ACC112 (cell line): ENCODE data around the gene PLXNA2.

Experiments used
- H2AFZ ChIP-seq: fragments of 200-600 bp; sonication (generic); one replicate; pipeline ENCODE4 v1.6.0; 2017; ENCODE audit warnings: antibody characterized with exemption, low read length; ENCODE audit not compliant: unreplicated experiment
- H3K27ac ChIP-seq: fragments of 200-600 bp; sonication (generic); 2 replicates; pipeline ENCODE4 v1.5.1; 2014; ENCODE audit warnings: low read depth, mild to moderate bottlenecking, antibody characterized with exemption, low read length, moderate library complexity
- H3K27me3 ChIP-seq: fragments of 200-600 bp; sonication (generic); 2 replicates; pipeline ENCODE4 v1.6.1; 2014; ENCODE audit warnings: mild to moderate bottlenecking, antibody characterized with exemption, low read length, moderate library complexity, mixed read lengths; ENCODE audit not compliant: insufficient read depth
- H3K36me3 ChIP-seq: fragments of 200-600 bp; sonication (generic); 2 replicates; pipeline ENCODE4 v1.6.1; 2016; ENCODE audit warnings: mild to moderate bottlenecking, antibody characterized with exemption, low read length, moderate library complexity, mixed read lengths; ENCODE audit not compliant: insufficient read depth
- H3K4me1 ChIP-seq: fragments of 200-600 bp; sonication (generic); one replicate; pipeline ENCODE4 v1.6.1; 2016; ENCODE audit warnings: low read length, mixed read lengths; ENCODE audit not compliant: insufficient read depth, unreplicated experiment, control insufficient read depth
- H3K4me3 ChIP-seq: fragments of 200-600 bp; sonication (generic); 2 replicates; pipeline ENCODE4 v1.5.1; 2014; ENCODE audit warnings: mild to moderate bottlenecking, low read depth, low read length
- H3K79me2 ChIP-seq: fragments of 200-600 bp; sonication (generic); one replicate; pipeline ENCODE4 v1.6.0; 2016; ENCODE audit warnings: low read length; ENCODE audit not compliant: control insufficient read depth, unreplicated experiment, insufficient read depth

Gene PLXNA2

GRCh38 chr1:208278638-208279037 lies 34.5 kb upstream of the PLXNA2 start:
- no peaks in the 10 kb centered on the region for H3K4me1 ChIP-seq
- no peak overlapping the region for H3K27ac ChIP-seq
- H3K36me3 ChIP-seq, result no peaks in the 10 kb centered on the region
- no peaks in the 10 kb centered on the region for H3K79me2 ChIP-seq
- no peak overlapping the region for H3K4me3 ChIP-seq
- H2AFZ ChIP-seq, result no peak overlapping the region
- peaks cover 82% of the 10 kb centered on the region for H3K27me3 ChIP-seq

DNA sequence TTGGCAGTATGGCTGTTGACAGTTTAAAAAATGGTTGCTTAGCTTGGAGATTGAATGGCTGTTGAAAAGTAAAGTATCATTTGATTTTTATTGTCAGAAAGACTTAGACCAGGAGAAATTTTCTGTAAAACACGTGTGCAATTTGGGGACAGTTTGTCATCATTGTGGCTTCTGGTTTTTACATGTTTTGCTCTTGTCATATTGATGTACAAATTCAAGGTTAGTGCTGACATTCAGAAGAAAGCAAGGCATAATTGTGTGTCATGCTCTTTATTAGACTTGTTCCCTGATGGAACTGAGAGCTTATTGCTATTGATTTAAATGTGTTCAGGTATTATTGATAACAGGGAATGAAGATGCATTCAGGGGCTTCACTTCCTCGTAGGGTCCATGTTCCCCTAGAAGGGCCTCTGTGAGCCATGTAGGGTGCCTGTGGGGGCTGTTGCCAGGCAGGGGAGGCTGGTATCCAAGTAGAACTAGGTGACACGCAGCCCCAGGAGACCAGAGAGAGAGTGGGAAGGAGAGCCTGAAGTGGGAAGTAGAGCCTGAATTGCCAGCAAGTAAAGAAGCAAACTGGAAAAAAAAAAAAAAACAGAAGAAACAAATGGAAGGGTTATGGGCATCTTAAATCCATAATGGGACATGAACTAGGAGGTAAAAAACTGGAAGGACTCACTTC lies 32.7 kb upstream of the PLXNA2 start:
- Histone ChIP-seq H3K79me2 (no peaks in the 10 kb centered on the region), H3K27me3 (peaks cover 97% of the 10 kb centered on the region), H3K27ac (no peak overlapping the region), H3K36me3 (no peaks in the 10 kb centered on the region), H3K4me3 (no peak overlapping the region), H2AFZ (no peak overlapping the region), H3K4me1 (no peaks in the 10 kb centered on the region)

DNA sequence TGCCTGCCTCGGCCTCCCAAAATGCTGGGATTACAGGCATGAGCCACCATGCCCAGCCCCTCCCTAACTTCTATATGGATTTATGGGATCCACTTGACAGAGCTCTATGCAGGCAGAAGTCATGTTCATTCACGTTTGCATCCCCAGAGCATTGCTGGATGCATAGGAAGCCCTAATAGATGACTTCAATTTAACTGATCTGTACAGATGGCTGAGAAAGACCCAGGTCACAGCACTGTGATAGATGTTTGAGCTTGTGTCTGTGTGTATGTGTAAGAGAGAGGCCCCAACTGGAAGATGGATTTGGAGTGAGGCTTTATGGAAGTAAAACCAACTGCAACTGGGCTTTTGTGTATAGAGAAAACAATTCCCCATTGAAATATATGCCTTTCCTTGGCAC lies 30.9 kb upstream of the PLXNA2 start:
- no peaks in the 10 kb centered on the region for H3K36me3 ChIP-seq
- H3K79me2 ChIP-seq, result no peaks in the 10 kb centered on the region
- H2AFZ ChIP-seq, result no peak overlapping the region
- H3K27ac ChIP-seq, result no peak overlapping the region
- H3K27me3 ChIP-seq, result peaks cover 99% of the 10 kb centered on the region
- no peak overlapping the region for H3K4me3 ChIP-seq
- no peaks in the 10 kb centered on the region for H3K4me1 ChIP-seq

DNA sequence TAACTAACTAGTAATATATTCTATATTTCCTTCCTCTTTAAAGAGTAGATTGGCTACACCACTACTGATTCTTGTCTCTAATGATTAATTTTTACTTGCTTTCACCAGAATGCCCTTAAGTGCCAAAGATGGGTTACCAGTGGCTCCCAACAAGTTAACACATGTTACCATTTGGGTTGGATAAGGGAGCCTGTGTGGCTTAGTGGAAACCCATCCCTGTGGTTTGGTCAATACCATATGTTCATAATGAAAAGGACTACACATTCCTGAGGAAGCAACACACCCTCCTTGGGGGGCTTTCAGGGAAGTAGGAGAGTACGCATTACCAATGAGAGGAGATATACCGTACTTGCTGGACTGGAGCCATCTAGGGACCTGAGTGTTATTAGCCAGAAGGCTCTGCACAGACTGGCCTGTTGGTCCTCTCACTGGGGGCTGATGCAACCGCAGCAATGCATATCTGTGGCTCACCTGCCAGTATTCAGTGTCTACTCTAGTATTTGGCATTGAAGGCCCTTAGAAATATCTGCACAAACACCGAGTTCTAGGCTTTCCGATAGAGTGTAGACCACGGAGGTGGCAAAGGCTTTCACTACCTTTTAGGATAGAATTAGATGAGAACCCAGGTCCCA lies 29.3 kb upstream of the PLXNA2 start:
- no peak overlapping the region for H2AFZ ChIP-seq
- no peaks in the 10 kb centered on the region for H3K4me1 ChIP-seq
- no peak overlapping the region for H3K4me3 ChIP-seq
- no peaks in the 10 kb centered on the region for H3K36me3 ChIP-seq
- H3K79me2 ChIP-seq, result no peaks in the 10 kb centered on the region
- peaks cover 100% of the 10 kb centered on the region for H3K27me3 ChIP-seq
- no peak overlapping the region for H3K27ac ChIP-seq

GRCh38 chr1:208272713-208273112 lies 28.5 kb upstream of the PLXNA2 start:
- no peak overlapping the region for H3K27ac ChIP-seq
- H3K79me2 ChIP-seq, result no peaks in the 10 kb centered on the region
- no peaks in the 10 kb centered on the region for H3K36me3 ChIP-seq
- H3K27me3 ChIP-seq, result peaks cover 100% of the 10 kb centered on the region
- H2AFZ ChIP-seq, result no peak overlapping the region
- no peak overlapping the region for H3K4me3 ChIP-seq
- H3K4me1 ChIP-seq, result no peaks in the 10 kb centered on the region

DNA sequence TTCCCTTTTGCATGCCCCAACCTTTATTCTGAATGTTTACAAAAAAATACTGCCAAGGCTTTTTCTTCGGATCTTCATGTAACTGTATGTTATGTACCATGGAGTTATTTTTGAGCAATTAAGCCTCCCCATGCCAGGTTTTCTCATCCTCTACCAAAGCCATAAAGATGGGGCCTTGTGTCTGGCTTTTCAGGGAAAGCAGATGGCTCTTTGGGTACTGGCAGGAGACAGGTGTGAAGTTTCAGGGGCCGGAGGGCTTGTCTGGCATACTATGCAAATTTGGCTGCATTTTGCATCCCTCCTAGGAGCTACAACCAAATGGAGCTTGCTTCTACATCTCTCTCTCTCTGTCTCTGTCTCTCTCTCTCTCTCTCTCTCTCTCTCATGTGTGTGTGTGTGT lies 28.1 kb upstream of the PLXNA2 start:
- H3K36me3 ChIP-seq, result no peaks in the 10 kb centered on the region
- no peaks in the 10 kb centered on the region for H3K79me2 ChIP-seq
- no peak overlapping the region for H2AFZ ChIP-seq
- peaks cover 100% of the 10 kb centered on the region for H3K27me3 ChIP-seq
- no peak overlapping the region for H3K27ac ChIP-seq
- no peaks in the 10 kb centered on the region for H3K4me1 ChIP-seq
- H3K4me3 ChIP-seq, result no peak overlapping the region

DNA sequence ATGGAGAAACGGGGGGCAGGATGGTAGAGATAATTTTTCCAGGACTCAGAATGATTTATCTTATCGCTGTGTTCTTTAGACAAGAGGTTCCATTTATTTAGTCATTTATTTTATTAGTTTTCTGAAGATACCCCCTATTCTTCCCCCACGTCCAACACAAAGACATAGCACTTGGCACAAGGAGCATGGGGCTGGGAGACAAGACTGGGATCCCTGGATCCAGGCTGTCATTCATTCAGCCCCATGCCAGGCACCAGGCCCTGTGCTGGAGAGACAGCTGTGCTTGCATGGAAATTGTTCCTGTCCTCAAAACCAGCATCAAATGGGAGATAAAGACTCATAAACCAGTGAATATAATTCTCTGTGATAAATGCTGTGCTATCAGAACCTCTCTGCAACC lies 27.1 kb upstream of the PLXNA2 start:
- Histone ChIP-seq H3K27ac (no peak overlapping the region), H3K4me3 (no peak overlapping the region), H3K79me2 (no peaks in the 10 kb centered on the region), H2AFZ (no peak overlapping the region), H3K36me3 (no peaks in the 10 kb centered on the region), H3K4me1 (no peaks in the 10 kb centered on the region), H3K27me3 (peaks cover 99% of the 10 kb centered on the region)

GRCh38 chr1:208270651-208271141 lies 26.5 kb upstream of the PLXNA2 start:
- H3K4me1 ChIP-seq, result no peaks in the 10 kb centered on the region
- H3K36me3 ChIP-seq, result no peaks in the 10 kb centered on the region
- no peak overlapping the region for H3K27ac ChIP-seq
- no peak overlapping the region for H3K4me3 ChIP-seq
- H3K79me2 ChIP-seq, result no peaks in the 10 kb centered on the region
- no peak overlapping the region for H2AFZ ChIP-seq
- peaks cover 98% of the 10 kb centered on the region for H3K27me3 ChIP-seq

- H3K27ac ChIP-seq, result no peak overlapping the region
- H3K4me3 ChIP-seq, result no peak overlapping the region
- no peak overlapping the region for H2AFZ ChIP-seq
- peaks cover 97% of the 10 kb centered on the region for H3K27me3 ChIP-seq
- no peaks in the 10 kb centered on the region for H3K79me2 ChIP-seq
- no peaks in the 10 kb centered on the region for H3K36me3 ChIP-seq
- no peaks in the 10 kb centered on the region for H3K4me1 ChIP-seq
Observed at GRCh38 chr1:208269338-208269666, 25.1 kb upstream of the PLXNA2 start.

- H2AFZ ChIP-seq, result no peak overlapping the region
- no peaks in the 10 kb centered on the region for H3K79me2 ChIP-seq
- H3K27me3 ChIP-seq, result peaks cover 96% of the 10 kb centered on the region
- H3K4me1 ChIP-seq, result no peaks in the 10 kb centered on the region
- no peaks in the 10 kb centered on the region for H3K36me3 ChIP-seq
- H3K4me3 ChIP-seq, result no peak overlapping the region
- H3K27ac ChIP-seq, result no peak overlapping the region
Observed at GRCh38 chr1:208268541-208269337, 24.6 kb upstream of the PLXNA2 start.
